ENCODE data around the gene CLIC1. TPM values are rescaled to one million over a fixed set of nuclear protein-coding genes. Genes with fewer than 3 reads are reported as not detected.

The CLIC1 gene
- total RNA-seq, 2 experiments from 2014 or later: 425 to 456 TPM

- no peak for DNase-seq
- H3K36me3 Mint-ChIP-seq: peaks cover 10% of the 10 kb centered on the region
- peaks cover 20% of the 10 kb centered on the region for H3K4me1 Mint-ChIP-seq
- no peaks in the 10 kb centered on the region for H3K9me3 Mint-ChIP-seq
- peak within 1 kb of the TSS; percentile 42 for H3K27ac Mint-ChIP-seq
- ATAC-seq (ENCODE audit: low read depth): no peak
- POLR2A ChIA-PET: interaction anchor here (0.8 to 1.6 kb wide), 2 partner anchors 18 to 19 kb away, joined by 3 read pairs; partner anchors contain the start of genes ABHD16A and MSH5
- H3K4me3 Mint-ChIP-seq: no peak within 1 kb of the TSS
- peaks cover 6% of the 10 kb centered on the region for H3K27me3 Mint-ChIP-seq
Observed at GRCh38 chr6:31721351-31722020, 14.8 kb downstream of the CLIC1 start, which contains the start of gene LY6G6C. Gene LY6G6C (minus strand): TSS chr6:31721746. CDS start chr6:31721679, 67 bp downstream.

DNA sequence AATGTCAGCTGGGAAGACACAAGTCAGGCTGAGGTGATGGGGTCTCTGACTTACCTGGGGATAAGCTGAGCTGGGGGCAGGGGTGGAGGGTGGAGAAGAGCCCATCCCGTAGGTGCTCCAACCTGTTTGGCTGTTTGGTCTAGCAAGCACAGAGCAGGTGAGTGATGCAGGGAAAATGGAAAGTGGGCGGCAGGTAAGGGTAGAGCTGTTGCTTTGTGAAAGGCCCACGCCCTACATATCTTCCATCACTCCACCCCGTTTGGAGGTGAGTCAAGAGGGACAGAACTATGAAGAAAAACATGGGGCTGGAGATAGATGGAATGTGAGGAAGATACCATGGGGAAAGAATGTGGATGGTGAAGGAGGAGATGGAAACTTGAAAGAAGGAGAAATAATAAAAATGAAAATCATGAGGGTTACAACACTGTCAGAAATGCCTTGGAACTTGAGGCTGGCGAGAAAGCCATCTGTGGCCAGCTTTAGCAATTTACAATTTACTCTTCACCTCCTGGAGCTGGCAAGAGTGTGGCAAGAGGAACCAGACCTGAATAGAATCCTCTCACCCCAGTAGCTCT is 16.0 kb downstream of the CLIC1 start:
- Mint-ChIP-seq H3K27ac (no peak overlapping the region), H3K36me3 (no peaks in the 10 kb centered on the region), H3K9me3 (no peaks in the 10 kb centered on the region), H3K4me3 (no peak overlapping the region), H3K4me1 (peaks cover 10% of the 10 kb centered on the region), H3K27me3 (peaks cover 6% of the 10 kb centered on the region)
- no peak for ATAC-seq (ENCODE audit: low read depth)
- POLR2A ChIA-PET: interaction anchor here (1.6 kb wide), 1 partner anchor 17 kb away, joined by 3 read pairs; the partner anchor contains the start of gene ABHD16A
- DNase-seq: no peak

- POLR2A ChIA-PET: no interaction called here
- no peak for ATAC-seq (ENCODE audit: low read depth)
Observed at GRCh38 chr6:31719001-31719400, 17.3 kb downstream of the CLIC1 start.

DNA sequence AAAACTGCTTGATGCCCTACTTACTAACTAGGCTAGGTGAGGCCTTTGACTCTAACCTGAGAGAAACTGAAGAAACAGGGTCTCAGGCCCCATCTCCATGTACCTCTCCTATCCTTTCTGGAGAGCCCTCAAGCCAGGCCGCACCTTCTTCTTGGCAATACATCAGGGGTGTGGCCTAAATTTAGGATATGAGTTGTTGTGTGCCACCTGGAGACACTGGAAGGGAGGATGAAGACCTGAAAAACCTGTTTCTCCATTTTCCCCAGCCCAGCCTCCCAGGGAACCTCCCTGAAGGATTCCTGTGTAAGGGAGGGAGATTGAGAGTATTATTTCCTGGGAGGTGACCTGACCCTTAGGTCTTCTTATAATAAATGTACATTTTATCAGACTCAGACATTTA is 18.1 kb downstream of the CLIC1 start:
- DNase-seq (no peak), ATAC-seq (ENCODE audit: low read depth) (no peak)
- peaks cover 11% of the 10 kb centered on the region for H3K27me3 Mint-ChIP-seq
- H3K36me3 Mint-ChIP-seq: no peaks in the 10 kb centered on the region
- H3K27ac Mint-ChIP-seq: no peak overlapping the region
- H3K4me3 Mint-ChIP-seq: no peak overlapping the region
- no peaks in the 10 kb centered on the region for H3K9me3 Mint-ChIP-seq
- H3K4me1 Mint-ChIP-seq: peaks cover 4% of the 10 kb centered on the region
- POLR2A ChIA-PET: interaction anchor here (0.6 kb wide), 1 partner anchor 14 kb away, joined by 3 read pairs; no protein-coding TSS in a partner anchor

More at GRCh38 chr6:31719001-31719400, 17.3 kb downstream of the CLIC1 start:
- H3K36me3 Mint-ChIP-seq: no peaks in the 10 kb centered on the region
- peaks cover 9% of the 10 kb centered on the region for H3K27me3 Mint-ChIP-seq
- H3K9me3 Mint-ChIP-seq: no peaks in the 10 kb centered on the region
- peaks cover 5% of the 10 kb centered on the region for H3K4me1 Mint-ChIP-seq
- DNase-seq: no peak
- H3K4me3 Mint-ChIP-seq: no peak overlapping the region
- H3K27ac Mint-ChIP-seq: no peak overlapping the region

- H3K4me3 Mint-ChIP-seq: no peak overlapping the region
- no peaks in the 10 kb centered on the region for H3K36me3 Mint-ChIP-seq
- H3K27me3 Mint-ChIP-seq: peaks cover 14% of the 10 kb centered on the region
- no peak for ATAC-seq (ENCODE audit: low read depth)
- no peak overlapping the region for H3K27ac Mint-ChIP-seq
- POLR2A ChIA-PET: interaction anchor here (0.5 to 0.6 kb wide), 2 partner anchors 13 to 64 kb away, joined by 3 to 4 read pairs; no protein-coding TSS in a partner anchor
- peaks cover 2% of the 10 kb centered on the region for H3K4me1 Mint-ChIP-seq
- no peak for DNase-seq
- no peaks in the 10 kb centered on the region for H3K9me3 Mint-ChIP-seq
Observed at GRCh38 chr6:31717499-31718222, 18.7 kb downstream of the CLIC1 start.

DNA sequence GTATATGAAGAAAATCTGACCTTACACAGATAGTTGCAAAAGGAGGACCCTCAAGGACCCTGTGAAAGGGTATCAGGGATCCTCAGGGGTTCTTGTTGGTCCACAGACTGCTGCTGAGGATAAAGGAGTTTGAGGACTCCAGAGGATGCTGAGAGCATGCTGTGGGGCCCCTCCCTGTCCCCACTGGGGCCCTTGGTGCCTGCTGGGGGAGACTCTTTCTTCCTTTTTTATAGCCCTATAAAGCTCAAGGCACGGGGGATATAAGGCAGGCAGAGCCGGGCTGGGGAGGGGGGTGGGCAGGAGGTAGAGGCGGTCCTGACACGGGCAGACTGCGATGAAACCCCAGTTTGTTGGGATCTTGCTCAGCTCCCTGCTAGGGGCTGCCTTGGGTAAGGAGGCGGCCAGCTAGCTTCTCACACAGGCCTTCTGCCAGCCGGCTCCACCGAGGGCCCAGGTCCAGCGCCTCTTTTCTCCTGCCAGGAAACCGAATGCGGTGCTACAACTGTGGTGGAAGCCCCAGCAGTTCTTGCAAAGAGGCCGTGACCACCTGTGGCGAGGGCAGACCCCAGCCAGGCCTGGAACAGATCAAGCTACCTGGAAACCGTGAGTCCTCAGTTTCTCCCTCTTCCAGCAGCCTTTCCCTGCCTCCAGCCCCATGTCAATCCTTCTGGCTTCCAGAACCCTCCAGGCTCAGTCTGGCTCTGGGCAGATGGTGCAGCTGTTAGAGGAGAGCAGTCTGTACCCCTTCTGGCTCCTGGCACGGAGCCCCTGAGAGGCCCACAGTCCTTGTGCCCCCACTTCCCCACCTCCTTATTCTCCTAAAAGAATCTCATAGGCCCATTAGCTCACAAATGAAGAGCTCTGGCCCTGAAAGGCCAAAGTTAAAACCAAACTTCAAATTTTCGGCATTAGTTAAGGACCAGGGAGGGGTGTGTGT is 21.0 kb downstream of the CLIC1 start, which contains the start of gene LY6G6D:
LY6G6D (plus strand) TSS at position 327 of the 937 bp plus-strand sequence; CDS start at position 335, 8 bp downstream.
- peaks cover 20% of the 10 kb centered on the region for H3K27me3 Mint-ChIP-seq
- POLR2A ChIA-PET: interaction anchor here (0.6 to 1.4 kb wide), 2 partner anchors 9 to 257 kb away, joined by 3 to 4 read pairs; partner anchors contain the start of genes DXO and LY6G6F
- ATAC-seq (ENCODE audit: low read depth) (no peak), DNase-seq (no peak)
- no peaks in the 10 kb centered on the region for H3K9me3 Mint-ChIP-seq
- H3K4me3 Mint-ChIP-seq: no peak within 1 kb of the TSS
- no peaks in the 10 kb centered on the region for H3K36me3 Mint-ChIP-seq
- peaks cover 15% of the 10 kb centered on the region for H3K4me1 Mint-ChIP-seq
- H3K27ac Mint-ChIP-seq: no peak within 1 kb of the TSS

- DNase-seq: no peak
- POLR2A ChIA-PET: interaction anchor here (0.8 to 1.0 kb wide), 3 partner anchors 9 to 26 kb away, joined by 3 to 7 read pairs (median 3); partner anchors contain the start of genes ABHD16A, MPIG6B and MSH5
- Mint-ChIP-seq H3K9me3 (no peaks in the 10 kb centered on the region), H3K36me3 (no peaks in the 10 kb centered on the region), H3K4me1 (peaks cover 15% of the 10 kb centered on the region), H3K27ac (peak overlapping the region; percentile 25), H3K27me3 (peaks cover 17% of the 10 kb centered on the region), H3K4me3 (no peak overlapping the region)
- ATAC-seq (ENCODE audit: low read depth): no peak
Observed at GRCh38 chr6:31713991-31714684, 22.2 kb downstream of the CLIC1 start.

- Mint-ChIP-seq H3K36me3 (no peaks in the 10 kb centered on the region), H3K9me3 (no peaks in the 10 kb centered on the region), H3K27ac (no peak overlapping the region), H3K4me1 (peaks cover 13% of the 10 kb centered on the region), H3K4me3 (no peak overlapping the region), H3K27me3 (peaks cover 17% of the 10 kb centered on the region)
- no peak for ATAC-seq (ENCODE audit: low read depth)
- POLR2A ChIA-PET: interaction anchor here (0.8 to 0.9 kb wide), 2 partner anchors 10 to 27 kb away, joined by 3 to 7 read pairs; partner anchors contain the start of genes MPIG6B and MSH5
- DNase-seq: no peak
Observed at GRCh38 chr6:31713465-31713864, 22.9 kb downstream of the CLIC1 start.

- no peak overlapping the region for H3K4me3 Mint-ChIP-seq
- no peaks in the 10 kb centered on the region for H3K36me3 Mint-ChIP-seq
- DNase-seq: no peak
- POLR2A ChIA-PET: interaction anchor here (0.6 kb wide), 1 partner anchor 186 kb away, joined by 3 read pairs; no protein-coding TSS in a partner anchor
- H3K4me1 Mint-ChIP-seq: peaks cover 13% of the 10 kb centered on the region
- peak; percentile 49 for ATAC-seq (ENCODE audit: low read depth)
- H3K27me3 Mint-ChIP-seq: peaks cover 15% of the 10 kb centered on the region
- H3K27ac Mint-ChIP-seq: no peak overlapping the region
- no peaks in the 10 kb centered on the region for H3K9me3 Mint-ChIP-seq
Observed at GRCh38 chr6:31712296-31712695, 24.0 kb downstream of the CLIC1 start.

DNA sequence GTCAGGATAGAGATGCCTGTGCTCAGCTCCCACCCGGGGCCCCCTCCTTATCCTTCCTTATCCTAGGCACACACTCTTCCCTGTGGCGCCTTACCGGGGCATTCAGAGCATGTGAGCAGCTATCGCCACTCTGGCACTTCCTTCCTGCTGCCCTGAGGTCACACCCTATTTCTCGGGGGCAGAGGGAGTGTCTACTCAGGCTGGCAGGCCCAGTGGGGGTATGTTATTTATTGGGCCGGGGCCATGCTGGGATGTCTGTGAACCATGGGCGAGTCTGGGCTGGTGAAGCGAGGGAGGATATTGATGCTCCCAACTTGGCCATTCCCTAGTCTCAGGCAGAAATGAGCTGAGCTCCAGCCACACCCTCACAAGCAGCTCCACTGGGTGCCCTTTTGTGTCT is 25.1 kb downstream of the CLIC1 start:
- Mint-ChIP-seq H3K27ac (no peak overlapping the region), H3K4me1 (peaks cover 13% of the 10 kb centered on the region), H3K4me3 (peak overlapping the region; percentile 35), H3K27me3 (peaks cover 14% of the 10 kb centered on the region), H3K36me3 (no peaks in the 10 kb centered on the region), H3K9me3 (no peaks in the 10 kb centered on the region)
- ATAC-seq (ENCODE audit: low read depth): peak; percentile 53
- POLR2A ChIA-PET: interaction anchor here (0.6 to 1.0 kb wide), 4 partner anchors 8 to 27 kb away, joined by 3 read pairs; partner anchors contain the start of genes ABHD16A and MPIG6B
- no peak for DNase-seq

- no peak for DNase-seq
- Mint-ChIP-seq H3K36me3 (no peaks in the 10 kb centered on the region), H3K27me3 (peaks cover 14% of the 10 kb centered on the region), H3K27ac (peak overlapping the region; percentile 77), H3K4me3 (no peak overlapping the region), H3K4me1 (peaks cover 13% of the 10 kb centered on the region), H3K9me3 (no peaks in the 10 kb centered on the region)
- ATAC-seq (ENCODE audit: low read depth): no peak
- POLR2A ChIA-PET: interaction anchor here (0.9 to 1.0 kb wide), 2 partner anchors 7 to 12 kb away, joined by 3 read pairs; partner anchors contain the start of genes ABHD16A and MPIG6B
Observed at GRCh38 chr6:31710523-31711219, 25.7 kb downstream of the CLIC1 start.
